Natural killer cell (primary cell): ENCODE measurements around the gene APOL5. TPM values are rescaled to one million over a fixed set of nuclear protein-coding genes. Genes with fewer than 3 reads are reported as not detected.

Experiments
- ATAC-seq, 3 donors: fragments of 150-1000 bp in 2 of 3; fragments of 200-7000 bp in 1 of 3; cut with Tn5 transposase; 1 replicate in 1 of 3; 2 replicates in 2 of 3; pipeline ENCODE4 v1.10.0; 2021; ENCODE audit warnings: mild to moderate bottlenecking in 2 of 3, moderate library complexity in 2 of 3
- DNase-seq, 2 donors: peaks; one replicate each; pipeline versions ENCODE4 v3.0.0 to v3.0.0-alpha.2; 2013 to 2021; ENCODE audit warnings: mixed read lengths in 1 of 2
- H3K27ac ChIP-seq: one replicate; pipeline ENCODE4 v1.5.1; 2013; ENCODE audit warnings: mild to moderate bottlenecking, low read length
- H3K27me3 ChIP-seq: one replicate; pipeline ENCODE4 v1.6.1; 2013; ENCODE audit warnings: low read length; ENCODE audit not compliant: control insufficient read depth, insufficient read depth
- H3K36me3 ChIP-seq: one replicate; pipeline ENCODE4 v1.6.1; 2013; ENCODE audit warnings: low read length; ENCODE audit not compliant: control insufficient read depth, insufficient read depth
- H3K4me1 ChIP-seq: one replicate; pipeline ENCODE4 v1.6.1; 2013; ENCODE audit warnings: low read length; ENCODE audit not compliant: control insufficient read depth, insufficient read depth
- H3K4me3 ChIP-seq: one replicate; pipeline ENCODE4 v1.5.1; 2013; ENCODE audit warnings: low read length
- H3K9me3 ChIP-seq: one replicate; pipeline ENCODE4 v1.6.1; 2013; ENCODE audit warnings: low read length; ENCODE audit not compliant: control insufficient read depth, insufficient read depth
- H3K27ac Mint-ChIP-seq, 2 donors: one replicate each; pipeline ENCODE4 v1.8.0; 2022; ENCODE audit warnings: mild to moderate bottlenecking in 2 of 2, mixed read lengths in 2 of 2, moderate library complexity in 1 of 2
- H3K27me3 Mint-ChIP-seq, 2 donors: one replicate each; pipeline ENCODE4 v1.8.0; 2022; ENCODE audit warnings: low read depth in 2 of 2, mixed read lengths in 2 of 2
- H3K36me3 Mint-ChIP-seq: one replicate; pipeline ENCODE4 v1.8.0; 2022; ENCODE audit warnings: mixed read lengths
- H3K4me1 Mint-ChIP-seq, 2 donors: one replicate each; pipeline ENCODE4 v1.8.0; 2022; ENCODE audit warnings: mixed read lengths in 2 of 2
- H3K4me3 Mint-ChIP-seq: one replicate; pipeline ENCODE4 v1.8.0; 2022; ENCODE audit warnings: mild to moderate bottlenecking, moderate library complexity, mixed read lengths
- H3K9me3 Mint-ChIP-seq, 2 donors: one replicate each; pipeline ENCODE4 v1.8.0; 2022; ENCODE audit warnings: mixed read lengths in 2 of 2
- CTCF ChIP-seq: fragments of 200-600 bp; IDR thresholded peaks from one replicate; pipeline ENCODE4 v1.8.0; 2022; ENCODE audit warnings: antibody characterized with exemption
- WGBS: methylation state at CpG from one replicate; pipeline ENCODE4 v1.1.7; 2013; ENCODE audit warnings: missing lambda C conversion rate; ENCODE audit not compliant: insufficient coverage; 5-methylcytosine and 5-hydroxymethylcytosine counted together
- intact Hi-C: fragments of 100-400 bp; cut with micrococcal nuclease; formaldehyde crosslinking; loops from one replicate; pipeline ENCODE4 v1.14.2; 2022
- total RNA-seq, 4 donors: library from RNA; stranded (reverse); fragments of 120-200 nt in 1 of 4; gene quantifications; one replicate each; pipeline versions ENCODE4 v1.2.3 to v1.2.4, GENCODE V29; 2013 to 2022

APOL5 gene
- total RNA-seq, 3 donors from 2014 or later (not counting 1 experiment from before 2014, with no cell fraction given): not detected

- Histone ChIP-seq H3K4me3 (no peak overlapping the region), H3K27me3 (no peaks in the 10 kb centered on the region), H3K36me3 (no peaks in the 10 kb centered on the region), H3K4me1 (no peaks in the 10 kb centered on the region), H3K9me3 (no peaks in the 10 kb centered on the region), H3K27ac (no peak overlapping the region)
- intact Hi-C loops: no loop called here
- WGBS: 95% methylated on average over 8 of the region's 9 CpGs
- DNase-seq: no peak
- Mint-ChIP-seq H3K36me3 (no peaks in the 10 kb centered on the region), H3K4me1 (no peaks in the 10 kb centered on the region), H3K9me3 (no peaks in the 10 kb centered on the region), H3K4me3 (no peak overlapping the region), H3K27me3 (no peaks in the 10 kb centered on the region), H3K27ac (no peak overlapping the region)
- TF ChIP-seq CTCF: no peak
- ATAC-seq: no peak
Observed at GRCh38 chr22:35742342-35743100, 24.8 kb downstream of the APOL5 start.

GRCh38 chr22:35743326-35743860, 25.7 kb downstream of the APOL5 start:
- Mint-ChIP-seq H3K9me3 (no peaks in the 10 kb centered on the region), H3K27ac (no peak overlapping the region), H3K36me3 (no peaks in the 10 kb centered on the region), H3K4me1 (no peaks in the 10 kb centered on the region), H3K27me3 (no peaks in the 10 kb centered on the region), H3K4me3 (no peak overlapping the region)
- H3K27ac ChIP-seq: no peak overlapping the region
- ATAC-seq (no peak), DNase-seq (no peak)
- no peaks in the 10 kb centered on the region for H3K4me1 ChIP-seq
- intact Hi-C loops: no loop called here
- no peak for TF ChIP-seq CTCF
- H3K36me3 ChIP-seq: no peaks in the 10 kb centered on the region
- H3K9me3 ChIP-seq: no peaks in the 10 kb centered on the region
- H3K27me3 ChIP-seq: no peaks in the 10 kb centered on the region
- WGBS: 93% methylated on average over 1 of the region's 6 CpGs
- H3K4me3 ChIP-seq: no peak overlapping the region

GRCh38 chr22:35746248-35746647, 28.6 kb downstream of the APOL5 start:
- no peak for TF ChIP-seq CTCF
- 94% methylated on average over 9 of the region's 9 CpGs for WGBS
- no peak for ATAC-seq
- H3K27me3 ChIP-seq: no peaks in the 10 kb centered on the region
- no peak overlapping the region for H3K27ac ChIP-seq
- intact Hi-C loops: no loop called here
- no peaks in the 10 kb centered on the region for H3K36me3 ChIP-seq
- Mint-ChIP-seq H3K4me3 (no peak overlapping the region), H3K27me3 (no peaks in the 10 kb centered on the region), H3K9me3 (no peaks in the 10 kb centered on the region), H3K27ac (no peak overlapping the region), H3K36me3 (no peaks in the 10 kb centered on the region), H3K4me1 (no peaks in the 10 kb centered on the region)
- no peak overlapping the region for H3K4me3 ChIP-seq
- no peaks in the 10 kb centered on the region for H3K4me1 ChIP-seq
- no peaks in the 10 kb centered on the region for H3K9me3 ChIP-seq
- no peak for DNase-seq
